K562 (cell line): Measurements from ENCODE around the gene TMEM222. TPM values are rescaled to one million over a fixed set of nuclear protein-coding genes. Genes with fewer than 3 reads are reported as not detected.

Experiments
- DEAF1 ChIP-seq: fragments of 450-650 bp; formaldehyde crosslinking; IDR thresholded peaks from 2 replicates; pipeline ENCODE4 v1.4.0; 2020; ENCODE audit warnings: mild to moderate bottlenecking, moderate library complexity
- MYBL2 ChIP-seq, 2 experiments: fragments of 450-650 bp in 1 of 2; sonication (generic) in 1 of 2; formaldehyde crosslinking in 1 of 2; IDR thresholded peaks; 2 replicates each; pipeline versions ENCODE4 v1.6.1 to v1.8.1; 2017 to 2022; ENCODE audit warnings: borderline replicate concordance in 1 of 2, inconsistent platforms in 1 of 2, low read depth in 1 of 2, mild to moderate bottlenecking in 1 of 2, missing genetic modification reagents in 1 of 2, moderate library complexity in 1 of 2
- NEUROD1 ChIP-seq: fragments of 150-350 bp; IDR thresholded peaks from 2 replicates; pipeline ENCODE4 v1.6.1; 2014; ENCODE audit warnings: borderline replicate concordance, low read length, low read depth; ENCODE audit not compliant: partially characterized antibody
- RNF219 ChIP-seq: fragments of 250-450 bp; sonication (Bioruptor Pico); IDR thresholded peaks from 2 replicates; pipeline ENCODE4 v1.5.0; 2022; ENCODE audit warnings: mild to moderate bottlenecking
- SIN3A ChIP-seq, 2 experiments: fragments of 150-350 bp in 1 of 2; IDR thresholded peaks; 2 replicates each; pipeline ENCODE4 v1.6.1; 2011 to 2016; ENCODE audit warnings: borderline replicate concordance in 2 of 2, low read depth in 2 of 2, low read length in 2 of 2, mild to moderate bottlenecking in 2 of 2, moderate library complexity in 2 of 2; ENCODE audit not compliant: control insufficient read depth in 1 of 2
- ZMIZ1 ChIP-seq, 2 experiments: fragments of 150-350 bp in 1 of 2; IDR thresholded peaks; 2 replicates each; pipeline ENCODE4 v1.6.1; 2012 to 2016; ENCODE audit warnings: low read depth in 2 of 2, low read length in 2 of 2, mild to moderate bottlenecking in 1 of 2, moderate library complexity in 1 of 2
- ZNF592 ChIP-seq: fragments of 450-650 bp; IDR thresholded peaks from 2 replicates; pipeline ENCODE4 v1.6.1; 2017; ENCODE audit warnings: antibody characterized with exemption, mild to moderate bottlenecking
- polyA plus RNA-seq, 8 experiments: library from polyadenylated mRNA; depleted of rRNA in 4 of 8; stranded (reverse) in 5 of 8; unstranded in 3 of 8; fragments of >200 nt; fragmentation: Nextera tagmentation in 2 of 8; fragmentation: Illumina TruSeq in 1 of 8; extraction: Ambion mirVana in 2 of 8; extraction: Trizol in 1 of 8; gene quantifications; 2 replicates each; pipeline versions ENCODE4 v1.2.1 to v1.2.3, GENCODE V29; 2011 to 2014; ENCODE audit warnings: inconsistent platforms in 1 of 8, missing spikeins in 1 of 8
- total RNA-seq, 7 experiments: library from RNA; depleted of rRNA in 6 of 7; stranded (reverse); fragments of >200 nt in 6 of 7; fragmentation: Illumina TruSeq in 2 of 7; extraction: Trizol in 2 of 7; gene quantifications; 2 replicates each; pipeline versions ENCODE4 v1.2.1 to v1.2.3, GENCODE V29; 2011 to 2021; ENCODE audit warnings: low replicate concordance in 1 of 7

Gene TMEM222
- total and polyA plus RNA-seq, 9 of the 15 experiments (the other 6 are each of a cell fraction or from before 2014, with no cell fraction given), result 6.9 to 48.0 (median 32.8) TPM

- TF ChIP-seq ZNF592 (no peak), DEAF1 (CRISPR knock-in tag) (peak; percentile 45; the same call in 1 of the 2 replicates), RNF219 (CRISPR knock-in tag) (no peak), ZMIZ1 (IDR thresholded peaks at IDR 0.05; ENCODE audit: low read depth in 2 of 2, low read length in 2 of 2) (0 out of 4 replicates have a peak, but pooled peaks of 1 of the 2 experiments have one; percentile 36), SIN3A (IDR thresholded peaks at IDR 0.05; ENCODE audit: borderline replicate concordance in 2 of 2, control insufficient read depth in 1 of 2, low read depth in 2 of 2, low read length in 2 of 2) (no peak), MYBL2 (IDR thresholded peaks at IDR 0.05; ENCODE audit: low read depth) (no peak), MYBL2 (CRISPR knock-in tag; IDR thresholded peaks at IDR 0.05; ENCODE audit: borderline replicate concordance) (peak; percentile 36; the same call in 1 of the 2 replicates), NEUROD1 (no peak)
Observed at GRCh38 chr1:27357281-27358037, 35.5 kb downstream of the TMEM222 start (continued).
